ENCODE data around the gene CUTC.

DNA sequence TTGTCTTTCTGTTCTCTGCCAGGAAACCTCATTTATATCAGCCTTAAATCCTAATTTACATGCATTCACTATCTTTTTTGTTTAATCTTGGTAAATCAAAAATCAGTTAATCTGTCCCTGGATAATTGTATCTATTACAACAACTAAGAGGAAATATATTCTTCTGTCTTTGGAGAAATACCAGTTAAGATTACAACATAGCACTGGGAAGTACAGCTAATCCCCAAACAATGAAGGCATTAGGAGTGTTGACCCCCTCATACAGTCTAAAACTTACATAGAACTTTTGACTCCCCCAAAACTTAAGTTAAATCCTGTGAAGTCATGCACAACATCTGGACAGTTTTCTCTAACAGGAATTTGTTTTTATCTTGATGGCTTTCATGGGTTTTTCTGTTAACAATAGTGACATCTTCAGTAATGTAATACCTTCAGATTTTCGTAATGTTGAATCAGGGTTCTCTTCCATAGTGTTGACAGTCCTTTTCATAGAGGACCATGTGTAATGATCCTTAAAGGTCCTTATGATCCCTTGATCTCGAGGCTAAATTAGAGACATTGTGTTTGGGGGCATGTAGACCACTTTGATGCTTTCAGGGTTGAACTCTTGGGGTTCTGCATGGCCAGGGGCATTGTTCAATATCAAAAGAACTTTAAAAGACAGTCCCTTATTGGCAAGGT is 26.3 kb downstream of the CUTC start:
- TF ChIP-seq, protein P1, sequence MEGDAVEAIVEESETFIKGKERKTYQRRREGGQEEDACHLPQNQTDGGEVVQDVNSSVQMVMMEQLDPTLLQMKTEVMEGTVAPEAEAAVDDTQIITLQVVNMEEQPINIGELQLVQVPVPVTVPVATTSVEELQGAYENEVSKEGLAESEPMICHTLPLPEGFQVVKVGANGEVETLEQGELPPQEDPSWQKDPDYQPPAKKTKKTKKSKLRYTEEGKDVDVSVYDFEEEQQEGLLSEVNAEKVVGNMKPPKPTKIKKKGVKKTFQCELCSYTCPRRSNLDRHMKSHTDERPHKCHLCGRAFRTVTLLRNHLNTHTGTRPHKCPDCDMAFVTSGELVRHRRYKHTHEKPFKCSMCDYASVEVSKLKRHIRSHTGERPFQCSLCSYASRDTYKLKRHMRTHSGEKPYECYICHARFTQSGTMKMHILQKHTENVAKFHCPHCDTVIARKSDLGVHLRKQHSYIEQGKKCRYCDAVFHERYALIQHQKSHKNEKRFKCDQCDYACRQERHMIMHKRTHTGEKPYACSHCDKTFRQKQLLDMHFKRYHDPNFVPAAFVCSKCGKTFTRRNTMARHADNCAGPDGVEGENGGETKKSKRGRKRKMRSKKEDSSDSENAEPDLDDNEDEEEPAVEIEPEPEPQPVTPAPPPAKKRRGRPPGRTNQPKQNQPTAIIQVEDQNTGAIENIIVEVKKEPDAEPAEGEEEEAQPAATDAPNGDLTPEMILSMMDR (conservative IDR thresholded peaks at IDR 0.05; ENCODE audit: low read length), result no peak
- no peak for TF ChIP-seq EZH2phosphoT487 (IDR thresholded peaks at IDR 0.05; ENCODE audit: borderline replicate concordance)

Measured in Loucy (cell line).